GM19351 (cell line): ENCODE measurements around the gene LRP1B.
A peak's percentile ranks its signal among the peaks of the same experiment; 100 is the strongest.

Experiments used
- ATAC-seq: cut with Tn5 transposase; IDR thresholded peaks from one replicate; pipeline ENCODE4 v1.9.1; 2021; ENCODE audit warnings: mild to moderate bottlenecking, moderate library complexity; ENCODE audit not compliant: unreplicated experiment

Gene LRP1B

DNA sequence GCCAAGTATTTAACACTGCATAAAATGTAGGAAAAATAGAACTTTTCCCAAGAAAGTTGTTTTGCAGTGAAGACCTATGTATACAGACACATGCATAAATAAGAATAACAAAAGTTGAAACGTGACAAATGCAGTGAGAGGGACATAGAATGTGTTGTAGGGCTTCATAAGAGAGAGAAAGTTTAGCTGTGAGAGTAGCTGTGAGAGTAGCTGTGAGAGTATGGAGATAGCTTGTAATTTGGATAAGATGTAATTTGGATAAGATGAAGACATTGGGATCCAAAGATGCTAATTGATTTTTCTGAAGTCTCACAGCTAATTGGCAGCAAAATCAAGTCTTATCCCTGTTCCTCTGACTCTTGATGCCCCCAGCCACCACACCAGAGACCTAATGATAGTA lies 170.9 kb downstream of the LRP1B start:
- ATAC-seq = no peak

DNA sequence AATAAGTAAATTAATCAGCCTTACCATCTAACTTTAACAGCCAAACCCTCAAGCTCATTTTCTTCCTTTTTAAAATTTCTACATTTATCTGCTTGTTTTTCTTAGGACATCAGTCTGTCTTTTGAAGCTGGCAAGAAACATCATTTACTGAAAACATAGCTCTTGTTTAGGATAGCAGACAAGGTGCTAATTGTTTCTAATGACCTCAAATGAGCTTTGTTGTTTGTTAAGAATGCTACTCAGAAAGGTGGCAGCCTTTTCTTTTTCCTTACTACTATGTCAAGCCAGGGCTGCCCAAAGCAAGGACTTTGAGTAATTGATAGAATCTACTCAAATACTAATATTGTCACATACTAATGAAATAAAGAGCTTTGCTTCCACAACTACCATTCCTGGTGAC lies 171.8 kb downstream of the LRP1B start:
- no peak for ATAC-seq

- no peak for ATAC-seq
These were observed 172.9 kb downstream of the LRP1B start for GRCh38 chr2:141957827-141958450.

DNA sequence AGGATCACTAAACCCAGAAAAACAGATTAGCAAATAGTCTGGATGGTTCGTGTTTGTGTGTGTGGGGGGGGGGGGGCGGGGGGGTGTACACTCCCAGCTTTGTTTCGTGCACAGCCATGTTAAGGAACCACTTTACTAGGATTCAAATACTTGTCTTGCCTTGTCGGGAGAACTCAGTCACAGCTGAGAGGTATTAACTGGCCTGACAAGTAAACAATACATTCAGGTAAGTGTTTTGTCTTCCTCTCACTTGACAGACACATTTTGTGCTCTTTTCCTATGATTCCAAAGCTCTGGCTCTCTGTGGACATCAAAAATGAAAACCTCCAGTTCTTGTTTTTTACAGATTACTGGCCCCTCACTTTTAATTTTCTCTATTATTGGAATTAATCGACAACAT lies 173.5 kb downstream of the LRP1B start:
- ATAC-seq = no peak

DNA sequence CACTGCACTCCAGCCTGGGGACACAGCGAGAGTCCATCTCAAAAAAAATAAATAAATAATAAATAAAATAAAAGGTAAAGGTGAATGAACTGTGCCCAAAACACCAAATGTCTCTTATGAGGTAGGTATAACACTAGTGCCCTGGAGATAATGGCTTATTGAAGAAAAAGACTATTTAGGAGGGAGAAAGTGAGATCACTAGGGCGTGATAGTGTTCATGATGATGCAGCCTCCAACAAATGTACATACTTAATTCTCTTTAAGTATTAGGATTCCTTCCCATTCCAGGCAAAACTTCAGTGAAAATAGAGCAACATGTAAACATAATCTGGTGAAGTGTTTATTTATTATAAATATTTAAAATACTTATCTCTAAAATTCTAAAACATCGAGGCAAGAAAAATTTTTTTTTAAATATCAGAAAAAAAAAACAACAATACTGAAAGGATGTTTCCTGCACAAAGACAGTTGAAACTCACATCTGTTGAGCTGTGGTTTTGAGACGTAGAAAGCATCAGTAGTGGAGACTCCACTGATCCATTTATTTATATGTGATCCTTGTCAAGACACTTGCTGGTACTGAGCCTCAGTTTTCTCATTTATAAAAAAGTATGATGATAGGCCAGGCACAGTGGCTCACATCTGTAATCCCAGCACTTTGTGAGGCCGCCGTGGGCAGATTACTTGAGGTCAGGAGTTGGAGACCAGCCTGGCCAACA lies 183.3 kb downstream of the LRP1B start:
- ATAC-seq = no peak

DNA sequence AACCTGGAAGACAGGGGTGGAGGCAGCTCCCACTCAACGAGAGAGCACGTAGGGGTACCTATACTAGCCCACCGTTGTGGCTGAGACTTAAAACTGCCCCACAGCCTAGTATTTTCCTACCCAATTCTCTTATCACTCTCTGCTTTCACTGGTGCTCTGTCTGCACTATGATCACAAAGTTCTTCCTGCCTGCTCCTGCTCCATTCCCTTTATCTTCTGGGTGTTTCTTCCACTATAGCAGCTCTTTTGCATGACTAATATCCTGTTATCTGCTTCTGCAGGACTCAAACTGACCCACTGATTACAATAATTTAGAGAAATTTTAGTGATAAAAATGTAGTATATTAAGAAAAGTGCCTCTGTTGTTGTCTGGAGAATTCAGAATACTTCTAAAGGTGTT lies 184.8 kb downstream of the LRP1B start:
- no peak for ATAC-seq

DNA sequence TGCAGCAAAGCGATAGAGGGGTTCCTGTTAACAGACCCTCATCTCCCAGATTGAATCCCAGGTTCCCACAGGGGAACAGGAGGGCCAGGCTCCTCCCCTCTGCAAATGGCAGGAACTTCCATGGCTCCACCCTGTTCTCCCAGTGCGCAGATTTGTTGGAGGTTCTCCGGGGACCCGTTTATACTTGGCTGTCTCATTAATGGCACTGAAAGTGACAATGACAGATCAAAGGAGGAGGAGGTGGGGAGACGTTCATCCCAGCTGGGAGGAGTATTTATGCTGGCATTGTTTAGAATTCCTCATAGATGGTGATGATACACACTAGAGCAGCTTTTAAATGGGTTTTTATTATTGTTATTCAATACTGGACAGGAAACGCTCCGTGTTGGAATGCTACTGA lies 186.9 kb downstream of the LRP1B start:
- ATAC-seq = no peak

GRCh38 chr2:141942006-141942789 lies 188.6 kb downstream of the LRP1B start:
- no peak for ATAC-seq

DNA sequence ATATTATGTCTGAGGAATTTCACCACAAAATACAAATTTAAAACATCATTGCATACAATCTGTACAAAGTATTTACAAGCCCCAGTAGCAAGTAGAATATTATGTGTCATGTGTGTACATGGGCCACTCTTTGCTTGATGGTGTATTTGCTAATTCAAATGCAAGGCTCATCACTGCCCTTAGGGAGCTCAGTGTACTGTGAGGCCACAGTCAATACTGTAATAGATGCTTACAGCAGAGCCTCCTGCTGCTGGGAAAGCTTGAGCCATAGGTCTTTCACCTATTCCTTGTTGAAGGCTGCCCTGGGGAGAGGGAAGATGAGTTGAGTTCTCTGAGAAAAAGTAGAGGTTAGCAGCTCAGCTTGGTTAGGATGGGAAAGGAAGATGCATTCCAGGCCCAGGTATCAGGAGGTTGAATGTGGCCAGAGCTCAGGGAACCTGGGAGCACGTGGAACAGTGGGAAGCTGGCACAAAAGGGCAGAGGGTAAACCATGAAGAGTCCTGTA lies 189.6 kb downstream of the LRP1B start:
- no peak for ATAC-seq

GRCh38 chr2:141940709-141941108 lies 190.1 kb downstream of the LRP1B start:
- no peak for ATAC-seq

DNA sequence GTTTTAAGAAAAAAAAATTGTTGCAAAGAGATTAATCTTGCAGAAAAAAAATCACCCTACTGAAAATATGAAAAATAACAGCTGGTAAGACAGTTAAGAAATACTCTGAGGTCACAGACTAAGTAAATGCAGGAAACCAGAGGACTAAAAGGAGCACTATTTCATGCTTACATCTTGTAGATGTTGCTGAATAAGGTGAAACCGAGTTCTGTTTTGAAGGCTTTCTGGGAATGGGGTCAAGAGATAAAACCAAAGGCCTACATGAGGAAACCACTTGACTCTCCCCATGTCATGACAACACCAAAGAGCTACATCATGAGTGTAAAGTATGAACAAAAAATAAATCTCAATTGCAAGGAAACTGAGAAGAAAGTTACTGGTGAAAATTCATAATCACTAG lies 197.6 kb downstream of the LRP1B start:
- no peak for ATAC-seq

GRCh38 chr2:141932261-141932660 lies 198.6 kb downstream of the LRP1B start:
- ATAC-seq = no peak

DNA sequence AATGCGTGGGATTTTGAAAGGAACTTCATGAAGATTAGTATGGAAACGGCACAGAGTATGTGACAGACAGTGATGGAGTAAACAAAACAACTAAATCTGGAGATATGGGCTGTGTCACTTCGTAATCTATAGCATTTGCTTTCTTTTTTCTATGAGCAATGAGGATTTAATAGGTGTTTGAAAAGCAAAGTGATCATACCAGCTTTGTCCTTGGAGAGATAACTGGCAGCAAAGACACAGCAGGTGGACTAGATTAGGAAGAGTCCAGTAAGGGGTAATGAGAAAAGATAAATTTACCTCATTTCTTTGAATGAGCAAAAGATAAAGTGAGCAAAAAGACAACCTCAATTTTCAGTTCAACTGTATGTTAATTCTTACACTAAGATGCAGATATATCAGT lies 199.0 kb downstream of the LRP1B start:
- ATAC-seq = no peak

GRCh38 chr2:141930803-141931202 lies 200.0 kb downstream of the LRP1B start:
- no peak for ATAC-seq

DNA sequence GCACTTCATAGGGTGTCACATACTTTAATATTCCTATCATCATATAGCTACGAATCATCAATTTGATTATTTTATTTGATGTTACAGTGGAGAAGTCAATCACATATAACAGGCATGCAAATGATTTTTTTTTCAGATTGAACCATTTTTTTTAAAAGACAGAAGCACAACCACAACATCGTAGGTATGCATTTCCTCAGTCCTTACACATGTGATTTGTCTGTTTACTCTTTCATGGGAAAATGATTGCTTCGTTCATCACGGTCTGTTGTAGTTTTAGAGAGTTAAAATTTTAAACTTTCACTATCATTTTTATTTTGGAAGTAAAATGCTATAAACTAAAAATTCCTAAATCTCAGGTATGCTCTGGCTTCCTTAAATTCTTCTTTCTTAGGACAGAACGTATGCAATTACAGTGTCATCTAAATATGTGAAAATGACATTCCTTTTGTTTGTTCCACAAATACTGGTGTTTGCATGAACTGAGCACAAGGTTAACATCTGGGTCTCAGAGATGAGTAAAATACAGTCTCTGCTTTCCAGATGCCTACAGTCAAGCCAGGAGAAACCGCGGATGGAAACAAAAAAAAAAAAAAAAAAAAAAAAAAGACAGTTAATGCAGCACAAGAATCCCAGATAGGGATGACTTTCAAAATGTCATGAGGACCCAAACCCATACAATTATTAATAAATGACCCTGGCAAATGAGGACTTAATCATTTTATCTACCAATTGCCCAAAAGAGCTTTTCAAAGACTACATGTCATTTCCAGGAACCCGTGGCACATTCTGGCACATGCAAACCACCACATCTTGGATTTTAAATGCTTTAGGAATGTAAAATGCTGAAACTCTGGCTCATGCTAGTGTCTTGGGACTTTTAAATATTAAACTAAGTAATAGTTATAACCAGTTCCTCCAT lies 201.2 kb downstream of the LRP1B start:
- ATAC-seq = no peak

DNA sequence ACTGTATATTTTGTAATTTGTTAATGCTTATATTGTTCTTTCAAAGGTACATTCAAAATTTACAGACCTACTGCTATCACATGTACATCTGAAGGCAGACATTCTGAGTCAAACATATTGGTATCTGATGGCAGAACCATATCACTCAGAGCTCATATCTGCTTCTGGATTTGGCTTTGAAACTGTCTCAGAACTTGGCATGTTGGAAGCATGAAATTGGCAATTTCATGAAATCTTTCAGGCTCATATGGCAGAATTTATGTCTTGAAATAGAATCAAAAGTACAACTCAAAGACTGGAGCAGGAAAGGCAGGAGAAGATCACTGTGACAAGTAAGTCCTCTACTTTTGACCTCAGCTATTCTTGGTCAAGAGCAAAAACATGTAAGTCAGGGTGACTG lies 202.3 kb downstream of the LRP1B start:
- ATAC-seq = no peak

- no peak for ATAC-seq
These were observed 203.3 kb downstream of the LRP1B start for GRCh38 chr2:141927536-141927935.

- ATAC-seq = no peak
These were observed 205.3 kb downstream of the LRP1B start for GRCh38 chr2:141925511-141925910.

GRCh38 chr2:141923657-141924056 lies 207.2 kb downstream of the LRP1B start:
- no peak for ATAC-seq

DNA sequence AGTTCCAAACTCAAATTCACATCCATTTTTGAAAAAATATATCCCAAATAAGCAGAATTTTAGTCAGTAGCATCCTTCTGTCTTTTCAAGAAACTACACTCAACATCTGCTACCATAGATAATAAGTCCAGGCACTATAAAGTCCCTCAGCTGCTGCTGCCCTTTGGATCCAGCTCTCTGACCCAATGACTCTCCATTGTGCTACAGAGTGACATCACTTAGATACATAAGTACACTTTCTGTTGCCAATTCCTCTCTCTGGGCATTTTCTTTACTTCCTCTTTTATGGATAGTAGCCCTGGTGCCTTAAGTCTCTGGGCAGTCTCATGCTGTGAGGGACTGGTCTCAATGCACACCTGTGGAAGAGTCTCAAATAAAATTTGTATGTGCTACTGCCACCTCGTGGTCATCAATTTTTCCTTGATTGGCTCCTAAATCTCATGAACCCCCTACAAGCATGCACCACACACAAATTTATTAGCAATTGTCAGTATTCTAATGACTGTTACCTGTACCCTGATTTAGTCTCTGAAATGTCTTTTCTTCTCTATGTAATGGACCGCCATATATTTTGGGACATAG lies 219.2 kb downstream of the LRP1B start:
- ATAC-seq = peak; percentile 88
